ENCODE results near the gene PMP22. TPM values are rescaled to one million over a fixed set of nuclear protein-coding genes. Genes with fewer than 3 reads are reported as not detected.

Gene PMP22
- total and polyA plus RNA-seq, 2 donors (not counting 3 experiments of a cell fraction or from before 2014, with no cell fraction given), result 67.2 to 103 TPM

DNA sequence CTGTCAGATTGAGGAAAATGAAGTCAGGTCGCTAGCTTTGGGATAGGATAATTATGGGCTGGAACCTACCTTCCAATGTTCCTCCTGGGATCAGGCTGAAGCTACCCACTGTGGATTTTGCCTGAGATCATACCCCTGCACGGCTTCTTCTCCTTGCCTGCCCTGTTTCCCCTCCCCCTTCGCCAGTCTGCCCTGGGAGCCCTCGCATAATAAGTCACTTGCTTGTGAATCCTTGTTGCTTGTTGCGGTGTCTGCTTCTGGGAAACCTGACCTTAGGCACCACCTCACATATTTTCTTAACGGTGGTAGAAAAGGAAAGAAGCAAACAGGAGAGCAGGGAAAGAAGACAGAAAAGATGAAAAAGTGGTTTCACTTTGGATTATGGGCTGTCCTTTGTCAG lies 13.3 kb upstream of the PMP22 start:
- no peak for FAIRE-seq
- H4K20me1 ChIP-seq (replicated peaks; ENCODE audit: control insufficient read depth, extremely low read depth, insufficient read depth, low read length), result no peaks in the 10 kb centered on the region
- no peak overlapping the region for H3K4me2 ChIP-seq (ENCODE audit: insufficient read depth, low read length)
- no TSS peak for BruUV-seq (replicated peaks)
- H3K4me1 ChIP-seq (ENCODE audit: control insufficient read depth, extremely low read depth, insufficient read depth, low read length), result no peaks in the 10 kb centered on the region
- H3K4me3 ChIP-seq (replicated peaks in 1 of 3; ENCODE audit: insufficient read depth in 1 of 3, low read depth in 1 of 3, low read length in 3 of 3), result no peak overlapping the region
- TF ChIP-seq, protein P1, sequence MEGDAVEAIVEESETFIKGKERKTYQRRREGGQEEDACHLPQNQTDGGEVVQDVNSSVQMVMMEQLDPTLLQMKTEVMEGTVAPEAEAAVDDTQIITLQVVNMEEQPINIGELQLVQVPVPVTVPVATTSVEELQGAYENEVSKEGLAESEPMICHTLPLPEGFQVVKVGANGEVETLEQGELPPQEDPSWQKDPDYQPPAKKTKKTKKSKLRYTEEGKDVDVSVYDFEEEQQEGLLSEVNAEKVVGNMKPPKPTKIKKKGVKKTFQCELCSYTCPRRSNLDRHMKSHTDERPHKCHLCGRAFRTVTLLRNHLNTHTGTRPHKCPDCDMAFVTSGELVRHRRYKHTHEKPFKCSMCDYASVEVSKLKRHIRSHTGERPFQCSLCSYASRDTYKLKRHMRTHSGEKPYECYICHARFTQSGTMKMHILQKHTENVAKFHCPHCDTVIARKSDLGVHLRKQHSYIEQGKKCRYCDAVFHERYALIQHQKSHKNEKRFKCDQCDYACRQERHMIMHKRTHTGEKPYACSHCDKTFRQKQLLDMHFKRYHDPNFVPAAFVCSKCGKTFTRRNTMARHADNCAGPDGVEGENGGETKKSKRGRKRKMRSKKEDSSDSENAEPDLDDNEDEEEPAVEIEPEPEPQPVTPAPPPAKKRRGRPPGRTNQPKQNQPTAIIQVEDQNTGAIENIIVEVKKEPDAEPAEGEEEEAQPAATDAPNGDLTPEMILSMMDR (IDR thresholded peaks at IDR 0.05; ENCODE audit: extremely low read depth in 1 of 2, insufficient read depth in 1 of 2, low read depth in 1 of 2, low read length in 2 of 2), result no peak
- TF ChIP-seq POLR2AphosphoS5 (IDR thresholded peaks at IDR 0.05; ENCODE audit: insufficient read depth, low read depth, low read length), result no peak
- TF ChIP-seq GATA2 (IDR thresholded peaks at IDR 0.05; ENCODE audit: insufficient read depth, insufficient read length, low read depth, low read length), result no peak
- no peak for TF ChIP-seq POLR2A (IDR thresholded peaks at IDR 0.05; ENCODE audit: low read depth, low read length)
- TF ChIP-seq EZH2 (IDR thresholded peaks at IDR 0.05; ENCODE audit: borderline replicate concordance, low read depth, low read length, severe bottlenecking), result no peak
- TF ChIP-seq, protein P2, sequence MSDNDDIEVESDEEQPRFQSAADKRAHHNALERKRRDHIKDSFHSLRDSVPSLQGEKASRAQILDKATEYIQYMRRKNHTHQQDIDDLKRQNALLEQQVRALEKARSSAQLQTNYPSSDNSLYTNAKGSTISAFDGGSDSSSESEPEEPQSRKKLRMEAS (IDR thresholded peaks at IDR 0.05; ENCODE audit: insufficient read depth, insufficient read length), result no peak
- no peak for TF ChIP-seq MYC (IDR thresholded peaks at IDR 0.05; ENCODE audit: low read depth, low read length)
- no peak for TF ChIP-seq JUN (IDR thresholded peaks at IDR 0.05; ENCODE audit: borderline replicate concordance, insufficient read depth, insufficient read length, low read depth)
- no peak for TF ChIP-seq FOS (IDR thresholded peaks at IDR 0.05; ENCODE audit: borderline replicate concordance, insufficient read depth, low read length)
- no peaks in the 10 kb centered on the region for H3K9me1 ChIP-seq (replicated peaks; ENCODE audit: control insufficient read depth, extremely low read depth, insufficient read depth, low read length)
- H3K9ac ChIP-seq (replicated peaks; ENCODE audit: extremely low read depth, insufficient read depth, low read length), result no peak overlapping the region
- no peaks in the 10 kb centered on the region for H3K9me3 ChIP-seq (replicated peaks; ENCODE audit: control insufficient read depth, insufficient read depth, low read length)
- ChIA-PET POLR2A (no interaction called here), CTCF (interaction anchor here (1.8 kb wide), 1 partner anchor 225 kb away, joined by 5 read pairs; no protein-coding TSS in a partner anchor)
- dilution Hi-C loops (cut with MboI; ENCODE audit: extremely low pct_ligation_motif_present, low sequenced_read_pairs), result no loop called here
- peaks cover 0 to 4% of the 10 kb centered on the region in 2 experiments for H3K27me3 ChIP-seq (ENCODE audit: control insufficient read depth in 2 of 2, insufficient read depth in 2 of 2, low read length in 2 of 2)
- no peak for DNase-seq (ENCODE audit: low read depth, low spot score)
- no peak overlapping the region for H2AFZ ChIP-seq (ENCODE audit: low read depth, low read length)
- intact Hi-C loops (cut with micrococcal nuclease), result no loop called here
- no peaks in the 10 kb centered on the region for H3K36me3 ChIP-seq (ENCODE audit: control insufficient read depth in 2 of 2, extremely low read depth in 1 of 2, insufficient read depth in 2 of 2, low read length in 2 of 2)
- H3K27ac ChIP-seq (ENCODE audit: insufficient read depth, low read depth, low read length), result no peak overlapping the region
- H3K79me2 ChIP-seq (ENCODE audit: control insufficient read depth, insufficient read depth, low read length), result no peaks in the 10 kb centered on the region
